Measurements from ENCODE around the gene JAML.

DNA sequence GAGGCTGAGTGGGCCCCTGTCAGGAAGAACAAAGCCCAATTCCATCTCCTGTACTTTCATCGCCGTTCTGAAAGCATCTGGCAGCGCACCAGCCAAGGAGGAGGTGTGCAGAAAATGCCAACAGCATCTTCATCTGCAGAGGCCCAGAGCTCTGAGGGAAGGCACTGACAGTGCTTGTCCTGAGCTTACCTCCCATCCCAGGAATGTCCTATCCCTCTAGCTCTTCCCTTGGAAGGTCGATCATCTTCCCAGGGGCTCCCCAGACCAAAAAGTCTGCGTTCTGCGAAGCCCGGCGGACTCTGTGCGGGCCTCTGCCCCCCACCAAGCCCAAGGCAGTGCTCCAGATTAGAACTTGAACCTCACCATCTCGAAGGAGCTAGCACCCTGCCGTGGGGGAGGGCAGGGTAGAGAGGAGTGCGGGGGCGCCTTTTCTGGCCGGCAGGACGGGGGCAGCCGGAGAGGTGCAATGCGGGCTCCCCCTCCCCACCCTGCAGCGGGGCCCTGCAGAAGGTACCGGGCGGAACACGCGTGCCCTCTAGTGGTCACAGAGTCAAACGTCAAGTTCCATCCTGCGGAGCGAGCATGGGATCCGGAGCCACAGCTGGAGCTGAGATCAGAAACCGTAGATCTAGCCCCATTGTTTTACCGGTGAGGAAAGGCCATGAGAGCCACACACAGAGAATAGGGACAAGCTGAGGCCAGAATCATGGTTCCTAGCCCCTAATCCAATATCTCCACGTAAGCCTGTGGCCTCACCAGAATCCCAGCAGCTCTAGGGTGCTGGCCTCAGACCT, 53.3 kb downstream of the JAML start:
- TF ChIP-seq POLR2AphosphoS5 (IDR thresholded peaks at IDR 0.05) = peak; percentile 60
- TF ChIP-seq, protein P1, sequence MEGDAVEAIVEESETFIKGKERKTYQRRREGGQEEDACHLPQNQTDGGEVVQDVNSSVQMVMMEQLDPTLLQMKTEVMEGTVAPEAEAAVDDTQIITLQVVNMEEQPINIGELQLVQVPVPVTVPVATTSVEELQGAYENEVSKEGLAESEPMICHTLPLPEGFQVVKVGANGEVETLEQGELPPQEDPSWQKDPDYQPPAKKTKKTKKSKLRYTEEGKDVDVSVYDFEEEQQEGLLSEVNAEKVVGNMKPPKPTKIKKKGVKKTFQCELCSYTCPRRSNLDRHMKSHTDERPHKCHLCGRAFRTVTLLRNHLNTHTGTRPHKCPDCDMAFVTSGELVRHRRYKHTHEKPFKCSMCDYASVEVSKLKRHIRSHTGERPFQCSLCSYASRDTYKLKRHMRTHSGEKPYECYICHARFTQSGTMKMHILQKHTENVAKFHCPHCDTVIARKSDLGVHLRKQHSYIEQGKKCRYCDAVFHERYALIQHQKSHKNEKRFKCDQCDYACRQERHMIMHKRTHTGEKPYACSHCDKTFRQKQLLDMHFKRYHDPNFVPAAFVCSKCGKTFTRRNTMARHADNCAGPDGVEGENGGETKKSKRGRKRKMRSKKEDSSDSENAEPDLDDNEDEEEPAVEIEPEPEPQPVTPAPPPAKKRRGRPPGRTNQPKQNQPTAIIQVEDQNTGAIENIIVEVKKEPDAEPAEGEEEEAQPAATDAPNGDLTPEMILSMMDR (IDR thresholded peaks at IDR 0.05) = peak; percentile 77 to 91 (median 86)
- TF ChIP-seq POLR2A (IDR thresholded peaks at IDR 0.05) = no peak
